ENCODE measurements around the gene PACC1.
A peak's percentile ranks its signal among the peaks of the same experiment; 100 is the strongest.

The PACC1 gene
- total RNA-seq, result 8.5 to 9.7 (median 8.6) reads per million in 3 donors

DNA sequence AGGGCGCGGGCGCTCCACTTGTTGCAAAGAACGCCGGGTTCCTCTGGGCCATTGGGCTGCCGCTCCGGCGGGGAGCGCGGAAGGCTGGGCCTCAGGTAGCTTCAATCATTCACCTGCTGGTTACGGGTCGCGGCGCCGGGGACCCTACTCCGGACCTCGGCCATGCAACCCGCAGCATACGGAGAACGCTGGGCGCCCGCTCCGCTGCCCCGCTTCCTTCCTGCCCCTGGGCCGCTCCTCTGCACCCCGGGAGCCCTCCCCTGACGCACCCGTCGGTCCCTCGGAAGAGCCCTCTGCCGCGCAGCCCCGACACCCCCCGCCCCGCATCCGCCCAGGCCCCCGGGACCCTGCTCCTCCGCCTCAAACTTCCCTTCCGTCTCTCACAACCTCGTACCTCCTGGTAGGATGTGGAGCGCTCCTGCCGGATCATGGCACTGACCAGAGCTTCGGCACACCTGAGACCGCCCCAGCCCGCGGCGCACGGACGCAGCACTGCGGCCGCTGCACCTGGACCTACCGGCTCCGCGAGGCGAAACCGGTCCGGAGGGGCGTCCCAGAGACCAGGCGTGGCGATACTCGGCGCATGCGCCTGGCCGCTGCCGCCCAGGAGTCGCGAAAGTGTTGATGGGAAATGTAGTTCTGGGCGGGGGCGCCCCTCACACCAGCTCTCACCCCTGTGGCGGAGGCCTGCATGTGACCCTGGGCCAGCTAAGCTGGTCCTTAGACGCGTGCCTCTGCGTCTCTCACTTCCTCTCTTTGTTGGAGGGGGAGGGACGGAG, at the start of gene PACC1:
TSS of gene PACC1 (minus strand) at position 559 of the 779 bp plus-strand sequence. CDS start at position 430, 129 bp downstream.
- peak within 1 kb of the TSS; percentile 79 for H3K27ac ChIP-seq (ENCODE audit: insufficient read depth, low read length, poor library complexity, severe bottlenecking)
- peak within 1 kb of the TSS; percentile 98 for H3K4me3 ChIP-seq (ENCODE audit: insufficient read depth, low read depth, low read length, poor library complexity, severe bottlenecking)
- peaks cover 7% of the 10 kb centered on the region for H3K4me1 ChIP-seq (ENCODE audit: control insufficient read depth, insufficient read depth, low read length, poor library complexity, severe bottlenecking)
- H3K36me3 ChIP-seq (ENCODE audit: control insufficient read depth, insufficient read depth, low read length), result peaks cover 17% of the 10 kb centered on the region
- DNase-seq, result peak; percentile 76 to 85 (median 81)
- no peaks in the 10 kb centered on the region for H3K9me3 ChIP-seq (ENCODE audit: control insufficient read depth, low read length)
- no peaks in the 10 kb centered on the region for H3K27me3 ChIP-seq (replicated peaks; ENCODE audit: control insufficient read depth, insufficient read depth, low read length, poor library complexity, severe bottlenecking)

DNA sequence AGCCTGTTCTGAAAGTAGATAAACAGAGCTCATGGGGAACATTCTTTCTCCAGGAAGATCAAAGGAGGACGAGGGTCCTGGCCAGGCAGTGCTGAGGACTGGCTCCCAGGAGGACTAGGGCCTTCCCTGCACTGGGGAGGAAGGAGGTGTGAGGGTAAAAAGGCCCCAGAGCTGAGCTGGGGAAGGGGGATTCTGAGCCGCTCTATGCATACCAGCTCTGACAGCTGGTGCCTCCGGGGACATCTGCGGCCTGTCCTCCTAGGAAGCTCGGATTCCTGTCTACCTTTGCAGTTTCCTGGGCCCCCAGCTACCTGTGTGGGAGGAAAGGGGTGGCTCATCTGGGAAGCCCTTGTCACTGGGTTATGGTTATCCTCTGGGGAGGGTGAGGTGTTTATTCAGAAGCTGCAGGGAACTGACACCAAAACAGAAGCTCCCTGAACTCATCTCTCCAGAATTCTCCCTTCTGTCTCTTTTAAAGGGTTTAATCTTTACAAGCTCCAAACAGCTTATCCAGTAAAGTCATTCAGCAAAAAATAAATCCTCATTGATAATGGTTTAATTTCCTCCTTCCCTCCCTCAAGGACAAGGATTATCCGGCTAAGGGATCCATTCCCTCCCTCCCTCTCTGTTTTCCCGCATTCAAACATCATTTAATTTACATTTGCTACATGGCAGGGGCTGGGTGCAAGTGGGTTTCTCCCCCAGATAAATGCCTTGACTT, 49.0 kb upstream of the PACC1 start:
- Histone ChIP-seq H3K27ac (ENCODE audit: insufficient read depth, low read length, poor library complexity, severe bottlenecking) (no peak overlapping the region), H3K4me1 (ENCODE audit: control insufficient read depth, insufficient read depth, low read length, poor library complexity, severe bottlenecking) (no peaks in the 10 kb centered on the region), H3K9me3 (ENCODE audit: control insufficient read depth, low read length) (no peaks in the 10 kb centered on the region), H3K4me3 (ENCODE audit: insufficient read depth, low read depth, low read length, poor library complexity, severe bottlenecking) (no peak overlapping the region), H3K36me3 (ENCODE audit: control insufficient read depth, insufficient read depth, low read length) (no peaks in the 10 kb centered on the region), H3K27me3 (replicated peaks; ENCODE audit: control insufficient read depth, insufficient read depth, low read length, poor library complexity, severe bottlenecking) (no peaks in the 10 kb centered on the region)
- no peak for DNase-seq

DNA sequence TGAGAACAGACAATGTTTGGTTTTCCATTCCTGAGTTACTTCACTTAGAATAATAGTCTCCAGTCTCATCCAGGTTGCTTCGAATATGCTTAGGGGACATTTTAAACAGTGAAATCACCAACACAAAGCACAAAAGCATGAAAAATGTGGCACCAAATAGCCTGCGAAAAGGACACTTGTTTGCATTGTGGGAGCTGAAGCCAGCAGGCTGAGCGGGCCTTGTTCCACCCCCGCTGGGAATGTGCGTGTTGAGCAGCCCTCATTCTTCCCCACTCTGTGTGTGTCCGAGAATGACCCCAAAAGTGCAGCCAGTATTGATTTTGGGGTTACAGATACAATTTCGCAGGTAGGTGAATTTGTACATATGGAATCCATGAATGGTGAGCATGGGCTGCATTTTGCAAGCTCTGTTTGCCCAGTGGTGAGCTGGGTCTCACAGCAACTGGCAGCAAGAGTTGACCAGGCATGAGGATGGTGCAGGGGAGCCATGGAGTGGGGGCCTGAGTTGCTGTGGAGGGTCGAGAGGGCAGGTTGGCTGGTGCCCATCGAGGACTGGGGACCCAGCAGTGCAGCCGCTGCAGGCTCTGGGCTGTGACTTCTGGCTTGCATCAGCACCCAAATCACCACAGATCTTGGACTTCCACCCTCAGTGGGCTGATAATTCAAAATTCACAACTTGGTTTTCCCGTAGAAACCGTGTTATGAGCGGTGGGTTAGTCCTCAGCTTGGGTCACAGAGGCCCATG, 47.4 kb upstream of the PACC1 start:
- H3K36me3 ChIP-seq (ENCODE audit: control insufficient read depth, insufficient read depth, low read length), result no peaks in the 10 kb centered on the region
- H3K9me3 ChIP-seq (ENCODE audit: control insufficient read depth, low read length), result no peaks in the 10 kb centered on the region
- no peaks in the 10 kb centered on the region for H3K4me1 ChIP-seq (ENCODE audit: control insufficient read depth, insufficient read depth, low read length, poor library complexity, severe bottlenecking)
- no peaks in the 10 kb centered on the region for H3K27me3 ChIP-seq (replicated peaks; ENCODE audit: control insufficient read depth, insufficient read depth, low read length, poor library complexity, severe bottlenecking)
- DNase-seq, result no peak
- no peak overlapping the region for H3K27ac ChIP-seq (ENCODE audit: insufficient read depth, low read length, poor library complexity, severe bottlenecking)
- H3K4me3 ChIP-seq (ENCODE audit: insufficient read depth, low read depth, low read length, poor library complexity, severe bottlenecking), result no peak overlapping the region

DNA sequence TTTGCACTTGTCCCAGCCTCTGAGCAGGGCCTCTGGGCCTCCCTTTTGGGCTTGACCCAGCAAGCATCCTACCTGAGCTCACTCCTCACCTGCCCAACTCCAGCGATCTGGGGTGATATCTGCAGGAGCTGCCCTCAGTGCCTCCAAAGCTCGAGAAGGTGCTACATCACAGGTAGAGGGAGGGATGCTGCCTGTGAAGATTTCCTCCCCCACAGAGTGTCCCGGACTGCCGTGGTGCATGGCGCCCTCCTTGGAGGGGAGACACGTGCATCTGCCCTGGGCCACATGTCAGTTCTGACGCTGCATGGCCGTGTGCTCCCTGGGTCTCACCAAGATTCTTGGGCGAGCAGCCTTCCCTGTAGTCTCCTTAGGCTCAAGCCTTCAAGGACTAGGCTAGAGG, 45.7 kb upstream of the PACC1 start:
- H3K36me3 ChIP-seq (ENCODE audit: control insufficient read depth, insufficient read depth, low read length), result no peaks in the 10 kb centered on the region
- no peak overlapping the region for H3K4me3 ChIP-seq (ENCODE audit: insufficient read depth, low read depth, low read length, poor library complexity, severe bottlenecking)
- no peaks in the 10 kb centered on the region for H3K4me1 ChIP-seq (ENCODE audit: control insufficient read depth, insufficient read depth, low read length, poor library complexity, severe bottlenecking)
- no peaks in the 10 kb centered on the region for H3K27me3 ChIP-seq (replicated peaks; ENCODE audit: control insufficient read depth, insufficient read depth, low read length, poor library complexity, severe bottlenecking)
- H3K9me3 ChIP-seq (ENCODE audit: control insufficient read depth, low read length), result no peaks in the 10 kb centered on the region
- no peak for DNase-seq
- no peak overlapping the region for H3K27ac ChIP-seq (ENCODE audit: insufficient read depth, low read length, poor library complexity, severe bottlenecking)

DNA sequence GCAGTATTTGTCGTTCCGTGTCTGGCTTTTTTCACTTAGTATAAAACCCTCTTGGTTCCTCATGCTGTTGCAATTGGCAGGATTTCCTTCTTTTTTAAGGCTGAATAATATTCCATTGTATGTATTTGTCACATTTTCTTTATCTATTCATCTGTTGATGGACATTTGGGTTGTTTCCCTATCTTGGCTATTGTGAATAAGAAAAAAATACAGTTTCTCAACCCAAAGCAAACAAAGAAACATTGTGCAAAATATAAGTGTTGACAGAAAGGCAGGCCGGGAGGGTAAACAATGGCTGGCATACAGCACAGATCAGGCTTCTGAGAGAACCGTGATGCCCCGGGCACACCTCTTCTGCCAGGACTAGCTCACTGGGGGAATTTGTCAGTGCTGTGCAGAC, 45.0 kb upstream of the PACC1 start:
- Histone ChIP-seq H3K27me3 (replicated peaks; ENCODE audit: control insufficient read depth, insufficient read depth, low read length, poor library complexity, severe bottlenecking) (no peaks in the 10 kb centered on the region), H3K27ac (ENCODE audit: insufficient read depth, low read length, poor library complexity, severe bottlenecking) (no peak overlapping the region), H3K4me1 (ENCODE audit: control insufficient read depth, insufficient read depth, low read length, poor library complexity, severe bottlenecking) (no peaks in the 10 kb centered on the region), H3K36me3 (ENCODE audit: control insufficient read depth, insufficient read depth, low read length) (no peaks in the 10 kb centered on the region), H3K4me3 (ENCODE audit: insufficient read depth, low read depth, low read length, poor library complexity, severe bottlenecking) (no peak overlapping the region), H3K9me3 (ENCODE audit: control insufficient read depth, low read length) (no peaks in the 10 kb centered on the region)
- DNase-seq, result no peak

DNA sequence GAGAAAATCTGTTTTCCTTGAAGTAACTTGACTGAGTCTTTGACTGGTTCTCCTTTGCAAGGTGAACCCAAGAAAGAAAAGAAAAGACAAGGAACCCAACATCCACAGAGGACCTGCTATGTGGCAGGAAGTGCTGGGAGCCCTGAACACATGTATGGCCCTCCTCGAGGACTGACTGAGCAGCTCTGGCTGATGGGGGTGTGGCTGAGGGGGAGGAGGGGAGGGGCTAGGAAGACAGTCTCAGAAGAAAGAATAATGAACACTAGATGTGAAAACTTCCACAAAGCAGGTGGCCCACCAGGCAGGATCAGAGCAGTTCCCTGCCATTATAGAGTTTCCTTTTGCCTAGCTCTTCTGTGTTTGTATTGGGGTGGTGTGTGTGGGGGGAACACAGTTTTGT, 44.1 kb upstream of the PACC1 start:
- Histone ChIP-seq H3K9me3 (ENCODE audit: control insufficient read depth, low read length) (no peaks in the 10 kb centered on the region), H3K36me3 (ENCODE audit: control insufficient read depth, insufficient read depth, low read length) (no peaks in the 10 kb centered on the region), H3K27ac (ENCODE audit: insufficient read depth, low read length, poor library complexity, severe bottlenecking) (no peak overlapping the region), H3K27me3 (replicated peaks; ENCODE audit: control insufficient read depth, insufficient read depth, low read length, poor library complexity, severe bottlenecking) (no peaks in the 10 kb centered on the region), H3K4me1 (ENCODE audit: control insufficient read depth, insufficient read depth, low read length, poor library complexity, severe bottlenecking) (no peaks in the 10 kb centered on the region), H3K4me3 (ENCODE audit: insufficient read depth, low read depth, low read length, poor library complexity, severe bottlenecking) (no peak overlapping the region)
- no peak for DNase-seq

DNA sequence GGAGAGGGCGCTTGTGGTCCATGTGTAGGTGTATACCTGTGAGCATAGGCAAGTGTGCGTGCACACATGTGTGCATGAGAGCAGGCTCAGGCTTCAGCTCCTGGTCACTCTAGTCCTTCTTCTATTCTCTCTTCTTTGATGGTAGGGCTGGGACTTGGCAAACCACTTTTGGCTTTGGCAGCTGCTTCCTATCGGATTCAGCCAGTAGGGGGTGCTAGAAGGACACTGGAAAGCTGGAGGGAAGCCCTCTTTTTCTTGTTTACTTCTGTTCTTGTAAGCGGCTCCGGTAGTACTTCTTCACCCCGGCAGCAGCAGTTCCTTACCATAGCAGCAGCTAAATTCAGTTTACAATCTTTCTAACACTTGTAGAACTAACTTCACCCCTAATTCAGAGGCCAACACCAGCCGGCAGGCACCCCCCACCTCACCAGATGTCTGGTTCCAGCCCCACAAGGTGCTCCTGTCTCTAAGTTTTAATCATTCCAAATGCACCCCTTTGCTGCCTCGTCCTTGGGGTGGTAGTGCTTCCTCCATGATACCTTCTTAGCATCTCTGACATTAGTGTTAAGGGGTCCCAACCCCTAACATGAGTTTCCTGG, 43.2 kb upstream of the PACC1 start:
- DNase-seq, result peak in 1 of 3 donors; percentile 8
- no peak overlapping the region for H3K27ac ChIP-seq (ENCODE audit: insufficient read depth, low read length, poor library complexity, severe bottlenecking)
- H3K4me1 ChIP-seq (ENCODE audit: control insufficient read depth, insufficient read depth, low read length, poor library complexity, severe bottlenecking), result no peaks in the 10 kb centered on the region
- H3K27me3 ChIP-seq (replicated peaks; ENCODE audit: control insufficient read depth, insufficient read depth, low read length, poor library complexity, severe bottlenecking), result no peaks in the 10 kb centered on the region
- H3K9me3 ChIP-seq (ENCODE audit: control insufficient read depth, low read length), result no peaks in the 10 kb centered on the region
- H3K4me3 ChIP-seq (ENCODE audit: insufficient read depth, low read depth, low read length, poor library complexity, severe bottlenecking), result no peak overlapping the region
- no peaks in the 10 kb centered on the region for H3K36me3 ChIP-seq (ENCODE audit: control insufficient read depth, insufficient read depth, low read length)

DNA sequence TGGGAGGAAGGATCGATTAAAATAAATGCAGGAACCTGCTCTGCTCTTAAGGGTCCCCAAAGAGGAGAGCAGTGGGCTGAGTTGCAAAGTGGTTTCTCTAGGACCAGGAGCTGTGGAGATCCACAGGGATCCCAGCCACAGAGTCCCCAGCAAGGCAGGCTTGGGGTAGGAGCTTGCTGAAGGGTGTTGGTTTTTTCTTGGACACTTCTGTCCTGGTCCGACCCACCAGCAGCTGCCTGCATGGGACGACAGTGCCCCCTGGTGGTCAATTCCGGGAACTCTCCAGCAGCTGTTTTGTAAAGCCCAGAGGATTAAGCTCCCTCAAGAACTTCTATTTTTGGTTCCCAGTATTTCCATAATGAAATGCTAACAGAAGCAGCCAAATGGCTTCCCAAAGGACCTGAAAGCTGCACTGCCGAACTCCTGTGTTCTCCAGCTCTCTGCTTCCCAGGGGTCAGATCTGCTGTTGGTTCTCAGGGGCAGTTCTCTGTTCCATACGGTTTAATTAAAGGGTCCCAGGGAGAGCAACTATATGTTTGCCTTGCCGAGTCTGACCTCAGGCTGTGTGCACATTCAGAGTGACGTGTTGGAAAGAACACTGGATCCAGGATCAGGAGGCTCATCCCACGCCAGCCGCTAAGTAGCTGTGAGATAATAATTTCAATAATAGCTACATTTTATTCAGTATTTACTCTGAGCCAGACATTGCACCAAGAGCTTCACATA, 41.3 kb upstream of the PACC1 start:
- H3K27ac ChIP-seq (ENCODE audit: insufficient read depth, low read length, poor library complexity, severe bottlenecking), result no peak overlapping the region

DNA sequence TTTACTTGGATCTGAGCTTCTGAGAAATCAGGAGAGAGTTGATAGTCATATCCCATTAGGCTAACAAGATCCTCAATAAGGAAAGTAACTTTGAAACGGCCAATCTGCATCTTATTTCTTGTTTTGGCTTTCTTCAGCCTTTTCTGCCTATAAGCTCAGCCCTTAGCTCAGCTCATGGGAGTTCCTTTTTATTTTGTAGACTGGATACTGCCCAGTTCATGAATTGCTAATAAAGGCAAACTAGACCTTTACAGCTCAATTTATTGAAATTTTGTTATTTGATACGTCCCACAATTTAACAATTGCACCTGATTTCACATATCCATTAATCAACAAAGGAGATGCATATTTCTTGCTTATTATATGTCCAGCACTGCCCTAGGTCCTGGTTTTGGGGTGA, 40.7 kb upstream of the PACC1 start:
- Histone ChIP-seq H3K4me1 (ENCODE audit: control insufficient read depth, insufficient read depth, low read length, poor library complexity, severe bottlenecking) (no peaks in the 10 kb centered on the region), H3K4me3 (ENCODE audit: insufficient read depth, low read depth, low read length, poor library complexity, severe bottlenecking) (no peak overlapping the region), H3K27me3 (replicated peaks; ENCODE audit: control insufficient read depth, insufficient read depth, low read length, poor library complexity, severe bottlenecking) (no peaks in the 10 kb centered on the region), H3K27ac (ENCODE audit: insufficient read depth, low read length, poor library complexity, severe bottlenecking) (no peak overlapping the region), H3K9me3 (ENCODE audit: control insufficient read depth, low read length) (no peaks in the 10 kb centered on the region), H3K36me3 (ENCODE audit: control insufficient read depth, insufficient read depth, low read length) (no peaks in the 10 kb centered on the region)
- no peak for DNase-seq

More for the DNA sequence above, 41.3 kb upstream of the PACC1 start:
- Histone ChIP-seq H3K4me1 (ENCODE audit: control insufficient read depth, insufficient read depth, low read length, poor library complexity, severe bottlenecking) (no peaks in the 10 kb centered on the region), H3K36me3 (ENCODE audit: control insufficient read depth, insufficient read depth, low read length) (no peaks in the 10 kb centered on the region), H3K9me3 (ENCODE audit: control insufficient read depth, low read length) (no peaks in the 10 kb centered on the region), H3K4me3 (ENCODE audit: insufficient read depth, low read depth, low read length, poor library complexity, severe bottlenecking) (no peak overlapping the region), H3K27me3 (replicated peaks; ENCODE audit: control insufficient read depth, insufficient read depth, low read length, poor library complexity, severe bottlenecking) (no peaks in the 10 kb centered on the region)
- peak; percentile 53 to 72 (median 64) for DNase-seq
